Measurements from ENCODE around the gene HOXB1.
"Not testable (repeated sequence)": the region's sequence is repeated elsewhere in the genome, so short reads cannot be mapped to it uniquely, and the experiment has no call there.

The HOXB1 gene

DNA sequence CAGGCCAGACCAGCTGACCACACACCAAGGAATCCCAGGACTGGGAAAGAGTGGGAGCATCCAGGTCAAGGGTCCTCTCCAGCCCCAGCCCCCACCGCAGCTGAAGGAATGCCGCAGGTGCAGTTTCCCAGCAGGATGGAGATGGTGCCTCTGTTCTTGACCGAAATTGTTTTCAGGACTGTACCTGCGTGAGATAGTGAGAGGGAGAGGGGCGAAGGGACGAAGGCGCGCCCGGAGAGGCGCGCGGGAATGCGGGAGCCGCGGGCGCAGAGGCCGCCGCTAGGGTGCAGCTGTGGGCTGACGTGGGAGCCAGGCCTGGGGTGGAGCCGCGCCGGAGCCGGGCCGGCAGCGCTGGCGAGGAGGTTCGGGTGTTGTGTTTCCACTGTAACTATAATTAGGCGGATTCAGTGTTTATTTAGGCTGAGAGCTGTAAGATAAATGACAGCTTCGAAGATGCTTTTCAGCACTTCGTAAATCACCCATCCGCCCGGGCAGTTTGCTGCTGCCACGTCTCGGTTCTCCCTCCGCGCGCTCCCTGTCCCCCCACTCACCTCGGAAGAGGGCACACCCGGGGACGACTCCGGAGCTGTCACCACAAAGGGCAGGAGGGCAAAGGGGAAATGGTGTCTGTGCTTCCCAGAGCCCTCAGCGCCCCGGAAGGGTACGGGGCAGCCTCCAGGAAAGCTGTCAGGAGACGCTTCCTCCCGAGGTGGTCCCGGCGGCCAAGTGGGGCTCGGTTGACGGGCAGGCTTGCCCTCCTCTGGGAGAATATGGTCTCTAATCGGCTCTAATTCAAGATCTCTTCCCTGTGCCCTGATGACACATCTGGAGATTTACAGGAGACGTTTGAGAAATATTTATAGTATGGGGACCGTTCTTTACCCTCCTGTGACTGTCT lies 38.2 kb downstream of the HOXB1 start:
- peak; percentile 67 for DNase-seq

DNA sequence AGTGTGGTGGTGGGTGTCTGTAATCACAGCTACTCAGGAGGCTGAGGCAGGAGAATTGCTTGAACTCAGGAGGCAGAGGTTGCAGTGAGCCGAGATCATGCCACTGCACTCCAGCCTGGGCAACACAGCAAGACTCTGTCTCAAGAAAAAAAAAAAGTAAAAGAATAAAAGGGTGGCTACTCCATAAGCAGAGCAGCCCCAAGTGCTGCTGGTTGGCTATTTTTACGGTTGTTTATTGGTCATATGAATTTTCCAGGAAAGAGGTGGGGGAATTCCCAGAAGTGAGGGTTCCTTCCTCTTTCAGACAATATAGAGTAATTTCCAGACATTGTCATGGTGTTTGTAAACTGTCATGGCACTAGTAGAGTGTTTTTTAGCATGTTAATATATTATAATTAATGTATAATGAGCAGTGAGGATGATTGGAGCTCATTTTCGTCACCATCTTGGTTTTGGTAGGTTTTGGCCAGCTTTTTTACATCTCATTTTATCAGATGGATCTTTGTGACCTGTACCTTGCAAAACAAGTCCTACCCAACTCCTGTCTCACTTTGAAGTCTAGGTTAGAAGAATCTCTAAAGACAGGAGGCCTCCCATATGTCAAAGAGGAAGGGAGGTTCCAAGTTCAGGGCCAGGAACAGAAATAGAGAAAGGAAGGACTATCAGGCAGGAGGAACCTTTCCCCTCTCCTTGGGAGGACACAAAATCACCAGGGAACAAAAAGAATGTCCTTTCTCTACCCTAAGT lies 39.1 kb downstream of the HOXB1 start:
- DNase-seq = peak; percentile 37

DNA sequence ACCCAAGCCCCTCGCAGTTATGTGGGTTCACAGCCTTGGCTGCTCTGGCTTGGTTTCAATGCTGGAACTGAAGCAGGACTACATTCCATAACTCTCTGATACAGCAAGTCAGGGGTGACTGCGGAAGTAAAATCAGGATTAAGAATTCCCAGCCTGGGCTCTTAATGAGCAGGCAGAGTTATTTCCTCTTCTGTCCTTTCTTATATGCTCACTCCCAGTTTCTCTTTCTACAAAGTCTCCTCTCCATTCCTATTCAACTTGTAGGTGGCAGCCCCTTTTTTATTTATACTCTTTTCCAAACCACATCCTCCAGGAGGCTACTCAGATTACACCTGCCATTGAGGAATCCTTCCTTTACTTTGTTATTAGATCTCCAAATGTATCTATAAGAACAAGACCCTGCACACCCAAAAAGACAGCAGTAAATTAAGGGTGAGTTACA lies 40.3 kb downstream of the HOXB1 start:
- no peak for DNase-seq

DNA sequence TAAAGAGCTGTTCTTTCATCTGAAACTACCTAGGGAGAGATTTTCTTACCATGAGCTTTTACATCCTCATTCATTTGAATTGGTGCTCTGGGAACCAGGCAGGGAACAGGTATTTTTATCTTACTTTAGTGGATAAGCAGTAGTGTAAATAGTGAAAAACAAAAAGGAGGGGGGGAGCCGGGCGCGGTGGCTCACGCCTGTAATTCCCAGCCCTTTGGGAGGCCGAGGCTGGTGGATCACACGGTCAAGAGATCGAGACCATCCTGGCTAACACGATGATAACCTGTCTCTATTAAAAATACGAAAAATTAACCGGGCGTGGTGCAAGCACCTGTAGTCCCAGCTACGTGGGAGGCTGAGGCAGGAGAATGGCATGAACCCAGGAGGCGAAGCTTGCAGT lies 41.0 kb downstream of the HOXB1 start:
- DNase-seq = no peak

DNA sequence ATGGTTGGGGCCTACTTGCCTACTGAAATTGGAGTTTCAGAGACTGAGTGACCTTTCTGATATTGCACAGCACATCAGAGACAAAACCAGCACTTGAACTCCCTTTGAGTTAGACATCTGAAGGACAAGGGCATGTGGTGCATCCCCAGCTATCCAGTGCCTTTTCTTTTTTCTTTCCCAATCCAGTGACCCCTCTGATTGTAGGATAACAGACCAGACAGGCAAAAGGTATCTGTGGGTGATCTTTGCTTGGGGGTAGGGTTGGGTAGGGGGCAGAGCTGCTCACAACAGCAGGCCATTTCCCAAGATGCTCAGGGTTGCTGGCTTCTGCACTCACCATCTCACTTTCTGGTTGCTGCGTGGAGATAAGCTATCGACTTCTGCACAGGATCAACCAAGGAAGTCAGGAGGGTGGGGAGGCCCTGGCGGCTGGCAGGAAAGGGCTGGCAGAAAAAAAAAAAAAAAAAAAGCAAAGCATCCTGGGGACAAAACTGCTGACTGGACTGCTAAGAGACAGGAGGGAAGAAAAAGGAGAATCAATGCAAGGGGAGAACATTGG lies 42.2 kb downstream of the HOXB1 start:
- DNase-seq = no peak

DNA sequence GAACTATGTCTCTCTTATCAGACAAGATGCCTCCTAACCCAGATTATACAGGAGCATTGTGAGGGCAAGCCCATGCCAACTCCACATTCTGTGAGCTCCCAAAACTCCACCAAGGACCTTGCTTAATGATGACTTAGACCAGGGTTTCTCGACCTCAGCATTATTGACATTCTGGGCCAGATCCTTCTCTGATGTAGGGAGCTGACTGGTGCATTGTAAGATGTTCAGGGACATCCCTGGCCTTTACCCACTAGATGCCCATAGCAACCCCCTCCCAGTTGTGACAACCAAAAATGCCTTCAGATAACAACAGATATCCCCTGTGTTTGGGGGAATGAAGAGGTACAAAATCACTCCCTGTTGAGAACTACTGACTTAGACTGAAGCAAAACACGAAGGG lies 43.6 kb downstream of the HOXB1 start:
- DNase-seq = no peak

DNA sequence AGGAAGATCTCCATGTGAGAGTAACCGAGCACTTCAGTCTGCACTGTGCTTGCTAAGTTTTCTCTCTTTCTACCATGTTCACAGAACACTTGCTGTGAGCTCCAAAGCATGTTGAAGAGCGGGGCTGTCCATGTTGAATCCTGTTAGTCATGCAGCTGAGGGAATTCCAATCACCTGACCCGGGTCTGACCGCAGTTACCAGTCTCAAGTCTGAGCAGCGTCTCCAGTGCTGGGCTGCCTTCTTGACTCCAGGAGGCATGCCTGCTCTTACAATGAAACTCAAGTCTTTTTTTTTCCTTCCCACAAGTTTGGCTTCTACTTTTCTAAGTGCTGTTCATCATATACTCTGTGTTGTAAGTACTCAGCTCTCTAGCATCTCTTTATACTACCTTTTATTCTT lies 44.3 kb downstream of the HOXB1 start:
- no peak for DNase-seq

DNA sequence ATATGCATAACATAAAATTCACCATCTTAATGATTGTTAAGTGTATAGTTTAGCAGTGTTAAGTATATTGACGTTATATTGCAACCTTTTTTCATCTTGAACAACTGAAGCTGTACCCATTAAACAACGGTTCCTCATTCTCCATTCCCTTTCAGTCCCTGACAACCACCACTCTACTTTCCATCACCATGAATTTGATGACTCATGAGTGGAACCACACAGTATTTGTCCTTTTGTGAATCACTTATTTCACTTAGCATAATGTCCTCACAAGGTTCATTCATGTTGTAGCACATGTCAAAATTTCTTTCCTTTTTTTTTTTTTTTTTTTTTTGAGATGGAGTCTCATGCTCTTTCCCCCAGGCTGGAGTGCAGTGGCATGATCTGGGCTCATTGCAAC lies 46.0 kb downstream of the HOXB1 start:
- no peak for DNase-seq

DNA sequence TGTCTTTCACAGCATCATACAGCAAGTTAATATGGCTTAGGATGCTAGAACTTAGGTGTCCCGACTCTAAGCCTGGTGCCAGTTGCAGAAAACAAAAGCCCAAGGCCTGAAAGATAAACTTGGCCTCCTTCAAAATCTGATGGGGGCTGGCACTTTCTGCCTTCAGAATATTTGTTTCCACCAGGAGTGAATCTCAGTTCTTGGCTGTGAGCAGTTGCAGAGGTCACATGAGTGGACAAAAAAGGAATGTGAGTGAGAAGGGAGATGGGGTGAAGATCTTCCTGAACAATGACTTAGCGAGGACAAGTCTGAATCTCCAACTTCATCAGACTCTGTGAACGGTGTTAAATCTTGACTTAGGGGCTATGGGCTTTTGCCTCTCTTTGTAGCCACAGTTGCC lies 46.6 kb downstream of the HOXB1 start:
- DNase-seq = no peak

DNA sequence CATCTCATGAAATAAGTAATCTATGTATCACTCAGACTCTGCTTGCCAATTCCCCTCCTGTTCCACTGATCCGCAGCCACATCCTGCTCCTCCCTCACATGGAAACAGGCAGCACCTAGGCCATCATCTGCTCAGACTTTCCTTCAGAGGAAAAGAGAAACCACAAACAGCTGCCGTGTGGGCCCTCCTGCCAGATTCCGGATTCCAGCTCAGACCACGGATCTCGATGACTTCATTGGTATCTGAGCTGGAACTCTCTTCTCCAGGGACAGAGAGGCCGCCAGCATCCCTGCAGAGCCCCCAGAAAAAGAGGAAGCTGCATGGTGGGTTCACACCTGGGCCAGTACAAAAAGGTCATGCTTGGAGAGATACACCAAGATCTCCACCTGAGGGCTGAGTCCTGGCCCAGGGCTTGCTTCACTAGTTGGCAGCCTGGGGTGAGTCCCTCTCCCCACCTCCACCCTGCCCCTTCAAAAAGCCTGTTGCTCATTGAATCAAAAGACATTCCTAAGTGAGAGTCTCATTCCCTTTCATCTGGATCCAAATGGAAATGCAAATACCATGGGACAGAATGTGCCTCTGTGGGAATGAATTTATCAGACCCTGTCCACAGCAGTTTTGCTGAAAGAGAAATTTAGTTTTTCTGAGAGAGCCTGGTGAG lies 47.2 kb downstream of the HOXB1 start:
- DNase-seq = no peak

DNA sequence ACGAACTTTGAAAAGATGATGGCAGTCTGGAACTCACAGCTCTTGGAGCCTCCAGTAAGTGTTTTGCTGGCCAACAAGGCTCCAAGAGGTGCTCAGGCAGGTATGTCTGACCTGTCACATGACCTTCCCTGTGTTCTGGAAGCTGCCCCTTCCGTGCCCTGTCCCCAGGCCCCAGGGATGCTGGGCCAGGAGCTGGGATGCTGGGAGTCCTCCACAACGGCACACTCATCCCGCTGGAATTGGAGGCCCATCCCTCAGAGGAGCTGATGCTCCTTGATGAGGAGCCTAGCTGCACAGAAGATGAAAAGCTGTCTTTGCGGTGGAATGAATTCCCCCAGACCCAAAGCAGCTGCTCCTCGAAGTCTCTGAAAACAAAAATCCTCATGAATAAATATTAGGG lies 47.8 kb downstream of the HOXB1 start:
- no peak for DNase-seq

DNA sequence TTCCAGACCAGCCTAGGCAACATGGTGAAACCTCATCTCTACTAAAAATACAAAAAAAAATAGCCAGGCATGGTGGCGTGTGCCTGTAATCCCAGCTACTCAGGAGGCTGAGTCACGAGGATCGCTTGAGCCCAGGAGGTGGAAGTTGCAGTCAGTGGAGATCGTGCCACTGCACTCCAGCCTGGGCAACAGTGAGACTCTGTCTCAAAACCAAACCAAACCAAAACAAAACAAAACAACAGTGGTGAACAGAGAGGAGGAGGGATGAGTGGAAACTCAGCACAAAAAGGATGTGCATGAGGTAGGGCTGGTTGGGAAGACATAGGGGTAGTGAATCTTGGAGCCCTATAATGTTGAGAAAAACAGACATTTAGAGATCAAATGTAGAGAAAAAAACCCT lies 48.5 kb downstream of the HOXB1 start:
- not testable (repeated sequence) for DNase-seq

DNA sequence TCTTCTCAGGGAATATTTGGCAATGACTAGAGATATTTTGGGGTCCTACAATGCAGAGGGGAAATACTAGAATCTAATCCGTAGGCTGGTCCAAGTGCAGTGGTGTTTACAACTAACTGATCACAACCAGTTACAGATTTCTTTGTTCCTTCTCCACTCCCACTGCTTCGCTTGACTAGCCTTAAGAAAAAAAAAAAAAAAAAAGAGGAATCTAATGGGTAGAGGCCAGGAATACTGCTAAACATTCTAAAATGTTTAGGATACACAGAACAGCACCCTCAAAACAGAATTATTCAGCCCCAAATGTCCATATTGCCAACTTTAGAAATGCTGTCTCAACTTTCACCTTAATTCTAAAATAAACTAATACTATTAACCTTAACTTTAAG lies 51.8 kb downstream of the HOXB1 start:
- DNase-seq = no peak

Data from CD4-positive, alpha-beta T cell treated with Interleukin-17A for 1 hour (primary cell).